Measurements from ENCODE around the gene HLA-DPA1. TPM values are rescaled to one million over a fixed set of nuclear protein-coding genes. Genes with fewer than 3 reads are reported as not detected.

Gene HLA-DPA1
- total RNA-seq, 1 donor from 2014 or later, result 2.8 TPM

DNA sequence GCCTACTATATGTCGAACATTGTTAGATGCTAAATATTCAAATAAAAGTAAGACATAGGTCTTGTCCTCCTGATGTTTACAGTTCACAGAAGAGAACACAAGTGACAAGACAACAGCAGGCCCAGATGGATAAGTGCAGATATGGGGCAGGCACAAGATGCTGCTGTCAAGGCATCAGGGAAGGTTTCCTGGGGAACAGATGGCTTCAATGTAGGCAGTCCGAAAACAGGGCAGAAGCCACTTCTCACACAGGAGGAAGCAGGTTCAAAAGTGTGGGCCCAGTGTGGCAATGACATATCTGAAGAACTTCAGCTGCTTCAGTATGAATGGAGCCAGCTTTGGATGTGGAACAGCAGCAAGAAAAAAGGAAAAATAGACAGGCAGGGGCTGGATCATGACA lies 34.9 kb upstream of the HLA-DPA1 start:
- H3K27ac Mint-ChIP-seq, result no peak overlapping the region
- H3K9me3 Mint-ChIP-seq, result peaks cover 3% of the 10 kb centered on the region
- no peak overlapping the region for H3K4me3 ChIP-seq
- no peaks in the 10 kb centered on the region for H3K4me1 ChIP-seq
- H2AFZ ChIP-seq (replicated peaks), result no peak overlapping the region
- H3F3A ChIP-seq (ENCODE audit: low read depth), result no peaks in the 10 kb centered on the region
- peaks cover 39% of the 10 kb centered on the region for H3K27me3 ChIP-seq
- H3K4me2 ChIP-seq, result no peak overlapping the region
- H3K9ac ChIP-seq, result no peak overlapping the region
- no peaks in the 10 kb centered on the region for H3K79me2 ChIP-seq (ENCODE audit: low read depth)
- H3K27ac ChIP-seq, result no peak overlapping the region
- H3K9me3 ChIP-seq (ENCODE audit: low read depth), result no peaks in the 10 kb centered on the region
- H3K36me3 Mint-ChIP-seq, result no peaks in the 10 kb centered on the region
- no peak for DNase-seq (ENCODE audit: low spot score)
- no peaks in the 10 kb centered on the region for H3K36me3 ChIP-seq
- peaks cover 15% of the 10 kb centered on the region for H3K27me3 Mint-ChIP-seq (ENCODE audit: insufficient read depth, low read depth)
- TF ChIP-seq EZH2phosphoT487 (IDR thresholded peaks at IDR 0.05) (no peak), EZH2 (IDR thresholded peaks at IDR 0.05) (no peak)
- TF ChIP-seq, protein P1, sequence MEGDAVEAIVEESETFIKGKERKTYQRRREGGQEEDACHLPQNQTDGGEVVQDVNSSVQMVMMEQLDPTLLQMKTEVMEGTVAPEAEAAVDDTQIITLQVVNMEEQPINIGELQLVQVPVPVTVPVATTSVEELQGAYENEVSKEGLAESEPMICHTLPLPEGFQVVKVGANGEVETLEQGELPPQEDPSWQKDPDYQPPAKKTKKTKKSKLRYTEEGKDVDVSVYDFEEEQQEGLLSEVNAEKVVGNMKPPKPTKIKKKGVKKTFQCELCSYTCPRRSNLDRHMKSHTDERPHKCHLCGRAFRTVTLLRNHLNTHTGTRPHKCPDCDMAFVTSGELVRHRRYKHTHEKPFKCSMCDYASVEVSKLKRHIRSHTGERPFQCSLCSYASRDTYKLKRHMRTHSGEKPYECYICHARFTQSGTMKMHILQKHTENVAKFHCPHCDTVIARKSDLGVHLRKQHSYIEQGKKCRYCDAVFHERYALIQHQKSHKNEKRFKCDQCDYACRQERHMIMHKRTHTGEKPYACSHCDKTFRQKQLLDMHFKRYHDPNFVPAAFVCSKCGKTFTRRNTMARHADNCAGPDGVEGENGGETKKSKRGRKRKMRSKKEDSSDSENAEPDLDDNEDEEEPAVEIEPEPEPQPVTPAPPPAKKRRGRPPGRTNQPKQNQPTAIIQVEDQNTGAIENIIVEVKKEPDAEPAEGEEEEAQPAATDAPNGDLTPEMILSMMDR (IDR thresholded peaks at IDR 0.05), result no peak
- H3K4me1 Mint-ChIP-seq, result no peaks in the 10 kb centered on the region
- H4K20me1 ChIP-seq (ENCODE audit: low read depth), result no peaks in the 10 kb centered on the region
- H3K4me3 Mint-ChIP-seq, result no peak overlapping the region

DNA sequence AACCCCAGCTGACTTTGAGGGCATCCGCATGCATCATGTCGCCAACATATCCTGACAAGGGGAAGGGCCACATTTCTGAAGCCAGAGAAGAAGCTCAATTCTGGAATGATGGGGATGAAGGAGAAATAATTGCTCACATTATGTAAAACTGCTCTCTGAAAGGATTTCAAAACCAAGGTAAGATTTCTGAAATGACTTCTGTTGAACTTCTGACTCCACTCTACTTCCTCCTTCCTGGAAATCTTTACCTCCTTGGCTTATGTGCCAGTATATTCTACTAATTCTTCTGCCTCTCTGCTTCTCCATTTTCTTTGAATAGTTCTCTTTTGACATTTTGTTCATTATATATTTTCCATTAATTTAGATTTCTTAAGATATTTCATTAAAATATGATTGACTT lies 34.2 kb upstream of the HLA-DPA1 start:
- Mint-ChIP-seq H3K27me3 (ENCODE audit: insufficient read depth, low read depth) (peaks cover 15% of the 10 kb centered on the region), H3K36me3 (no peaks in the 10 kb centered on the region), H3K27ac (no peak overlapping the region), H3K4me1 (no peaks in the 10 kb centered on the region), H3K9me3 (peaks cover 5% of the 10 kb centered on the region), H3K4me3 (no peak overlapping the region)
- no peaks in the 10 kb centered on the region for H3K79me2 ChIP-seq (ENCODE audit: low read depth)
- H4K20me1 ChIP-seq (ENCODE audit: low read depth), result no peaks in the 10 kb centered on the region
- H3F3A ChIP-seq (ENCODE audit: low read depth), result no peaks in the 10 kb centered on the region
- H3K9me3 ChIP-seq (ENCODE audit: low read depth), result no peaks in the 10 kb centered on the region
- peaks cover 39% of the 10 kb centered on the region for H3K27me3 ChIP-seq
- H3K27ac ChIP-seq, result no peak overlapping the region
- H2AFZ ChIP-seq (replicated peaks), result no peak overlapping the region
- no peak for DNase-seq (ENCODE audit: low spot score)
- TF ChIP-seq, protein P1 (IDR thresholded peaks at IDR 0.05), result no peak
- TF ChIP-seq EZH2 (IDR thresholded peaks at IDR 0.05), result no peak
- no peak for TF ChIP-seq EZH2phosphoT487 (IDR thresholded peaks at IDR 0.05)
- H3K36me3 ChIP-seq, result no peaks in the 10 kb centered on the region
- H3K9ac ChIP-seq, result no peak overlapping the region
- H3K4me2 ChIP-seq, result no peak overlapping the region
- no peak overlapping the region for H3K4me3 ChIP-seq
- H3K4me1 ChIP-seq, result no peaks in the 10 kb centered on the region

DNA sequence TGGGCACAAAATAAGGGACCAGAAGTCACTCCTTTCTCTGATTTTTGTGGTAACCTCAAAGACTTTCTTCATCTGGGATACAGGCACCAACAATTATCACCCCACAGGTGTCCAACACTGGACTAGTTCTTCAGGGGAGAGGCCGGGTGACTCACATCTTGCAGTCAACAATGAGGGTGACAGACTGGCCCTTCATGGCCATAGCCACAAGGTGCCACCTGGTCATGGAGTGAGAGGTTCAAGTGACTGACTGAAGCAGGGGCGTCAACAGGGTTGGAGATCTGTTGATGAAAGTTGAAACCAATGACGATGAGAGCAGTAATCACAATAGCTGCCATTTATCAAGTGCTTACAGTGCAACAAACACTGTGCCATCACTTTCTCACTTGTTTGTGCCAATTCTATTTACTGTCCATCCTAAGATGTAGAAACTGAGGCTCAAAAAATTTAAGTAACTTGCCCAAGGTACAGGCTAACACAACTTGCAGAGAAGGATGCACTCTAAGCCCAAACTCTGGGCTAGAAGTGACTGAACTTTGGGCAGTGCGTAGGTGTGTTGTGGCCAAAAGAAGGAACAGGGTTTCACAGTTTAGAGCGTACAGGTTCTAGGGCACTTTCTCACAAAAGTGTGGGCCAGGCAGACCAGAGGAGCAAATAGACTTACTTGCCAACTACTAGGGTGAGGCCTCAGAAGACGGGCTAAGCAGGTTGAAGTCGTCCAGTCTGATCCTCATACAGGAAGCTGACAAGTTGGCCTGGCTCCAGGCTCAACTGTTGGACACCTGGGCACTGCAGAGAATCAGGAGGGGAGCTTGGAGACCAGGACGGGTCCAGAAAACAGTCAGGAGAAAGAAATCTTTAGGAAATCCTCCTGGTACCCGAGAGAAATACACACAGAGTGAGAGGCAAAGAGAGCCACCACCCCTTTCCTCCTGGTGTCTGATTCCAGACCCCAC lies 32.7 kb upstream of the HLA-DPA1 start:
- Mint-ChIP-seq H3K4me1 (no peaks in the 10 kb centered on the region), H3K27ac (no peak overlapping the region), H3K36me3 (no peaks in the 10 kb centered on the region), H3K9me3 (peaks cover 16% of the 10 kb centered on the region), H3K4me3 (no peak overlapping the region), H3K27me3 (ENCODE audit: insufficient read depth, low read depth) (peaks cover 15% of the 10 kb centered on the region)
- H3K9me3 ChIP-seq (ENCODE audit: low read depth), result no peaks in the 10 kb centered on the region
- no peaks in the 10 kb centered on the region for H3F3A ChIP-seq (ENCODE audit: low read depth)
- no peaks in the 10 kb centered on the region for H3K79me2 ChIP-seq (ENCODE audit: low read depth)
- H3K4me1 ChIP-seq, result no peaks in the 10 kb centered on the region
- H4K20me1 ChIP-seq (ENCODE audit: low read depth), result no peaks in the 10 kb centered on the region
- H3K36me3 ChIP-seq, result no peaks in the 10 kb centered on the region
- H3K27me3 ChIP-seq, result peaks cover 39% of the 10 kb centered on the region
- no peak overlapping the region for H2AFZ ChIP-seq (replicated peaks)
- TF ChIP-seq, protein P1 (IDR thresholded peaks at IDR 0.05), result no peak
- no peak for DNase-seq (ENCODE audit: low spot score)
- no peak overlapping the region for H3K4me3 ChIP-seq
- H3K27ac ChIP-seq, result no peak overlapping the region
- H3K9ac ChIP-seq, result no peak overlapping the region
- no peak overlapping the region for H3K4me2 ChIP-seq

Measured in neural progenitor cell (in vitro differentiated cells).